Gastroesophageal sphincter (tissue), 3 donors: ENCODE data around the gene ANO2.

Experiments used
- EP300 ChIP-seq: sonication (generic); formaldehyde crosslinking; IDR thresholded peaks from one replicate; pipeline ENCODE4 v1.6.1; 2017; ENCODE audit warnings: antibody characterized with exemption, mild to moderate bottlenecking
- POLR2A ChIP-seq, 2 donors: fragments of 450-650 bp; IDR thresholded peaks; one replicate each; pipeline ENCODE4 v1.6.1; 2017; ENCODE audit warnings: antibody characterized with exemption in 2 of 2, mild to moderate bottlenecking in 2 of 2, moderate library complexity in 1 of 2
- TF ChIP-seq, protein P1 (sequence below), 4 experiments: fragments of 200-600 bp in 2 of 4; fragments of 450-650 bp in 2 of 4; sonication (generic) in 1 of 4; IDR thresholded peaks; one replicate each; pipeline ENCODE4 v1.5.1; 2017 to 2019; ENCODE audit warnings: antibody characterized with exemption in 4 of 4, mild to moderate bottlenecking in 2 of 4, moderate library complexity in 2 of 4

DNA sequence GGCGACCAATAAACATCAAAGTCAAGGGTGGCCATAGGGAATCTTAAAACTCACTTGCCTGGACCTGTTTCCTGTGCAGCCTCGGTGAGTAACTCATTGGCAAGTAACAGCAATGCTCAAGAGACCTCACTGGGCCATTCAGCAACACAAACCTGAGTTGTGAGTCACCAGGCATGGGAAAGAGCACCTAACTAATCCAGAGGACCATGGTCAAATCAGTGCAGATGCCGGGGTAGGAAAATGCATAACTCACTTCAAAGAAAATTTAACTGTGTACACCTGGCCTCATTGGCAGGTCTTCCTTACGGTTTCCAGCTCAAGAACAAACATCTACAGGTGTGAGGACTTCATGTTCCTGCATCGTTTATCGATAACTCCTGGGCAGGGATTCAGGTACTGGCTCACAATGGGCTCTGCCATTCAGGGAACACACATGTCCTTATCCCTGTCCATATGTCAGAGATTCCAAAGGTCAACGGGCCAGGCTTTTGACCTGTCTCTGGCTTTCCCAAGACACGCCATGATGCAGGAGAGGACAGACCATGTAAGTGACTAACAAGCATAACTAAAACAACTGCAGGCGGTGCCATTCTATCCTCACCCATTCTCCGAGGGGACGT is 211.8 kb downstream of the ANO2 start:
- TF ChIP-seq, protein P1, sequence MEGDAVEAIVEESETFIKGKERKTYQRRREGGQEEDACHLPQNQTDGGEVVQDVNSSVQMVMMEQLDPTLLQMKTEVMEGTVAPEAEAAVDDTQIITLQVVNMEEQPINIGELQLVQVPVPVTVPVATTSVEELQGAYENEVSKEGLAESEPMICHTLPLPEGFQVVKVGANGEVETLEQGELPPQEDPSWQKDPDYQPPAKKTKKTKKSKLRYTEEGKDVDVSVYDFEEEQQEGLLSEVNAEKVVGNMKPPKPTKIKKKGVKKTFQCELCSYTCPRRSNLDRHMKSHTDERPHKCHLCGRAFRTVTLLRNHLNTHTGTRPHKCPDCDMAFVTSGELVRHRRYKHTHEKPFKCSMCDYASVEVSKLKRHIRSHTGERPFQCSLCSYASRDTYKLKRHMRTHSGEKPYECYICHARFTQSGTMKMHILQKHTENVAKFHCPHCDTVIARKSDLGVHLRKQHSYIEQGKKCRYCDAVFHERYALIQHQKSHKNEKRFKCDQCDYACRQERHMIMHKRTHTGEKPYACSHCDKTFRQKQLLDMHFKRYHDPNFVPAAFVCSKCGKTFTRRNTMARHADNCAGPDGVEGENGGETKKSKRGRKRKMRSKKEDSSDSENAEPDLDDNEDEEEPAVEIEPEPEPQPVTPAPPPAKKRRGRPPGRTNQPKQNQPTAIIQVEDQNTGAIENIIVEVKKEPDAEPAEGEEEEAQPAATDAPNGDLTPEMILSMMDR (IDR thresholded peaks at IDR 0.05), result no peak
- TF ChIP-seq EP300 (no peak), POLR2A (IDR thresholded peaks at IDR 0.05) (no peak)
